Caco-2 (cell line): Measurements from ENCODE around the gene ABCC1. TPM values are rescaled to one million over a fixed set of nuclear protein-coding genes. Genes with fewer than 3 reads are reported as not detected.

ENCODE experiments used
- BruUV-seq: library from RNA; stranded (reverse); fragments of 400-500 nt; replicated peaks from 2 replicates; lab custom pipeline; 2021; lab: Mats Ljungman, UMichigan
- CTCF ChIA-PET: fragments of 300-600 bp; sonication (Branson Sonifier 250); formaldehyde crosslinking; loops from one replicate; lab custom pipeline; 2022; ENCODE audit warnings: antibody characterized with exemption; lab: Charles Lee
- POLR2A ChIA-PET: fragments of 300-600 bp; sonication (Branson Sonifier 250); formaldehyde crosslinking; loops from one replicate; lab custom pipeline; 2022; ENCODE audit warnings: antibody characterized with exemption; lab: Charles Lee
- DNase-seq, 2 experiments: peaks; one replicate each; pipeline versions ENCODE4 v3.0.0 to v3.0.0-alpha.2; 2020 to 2022
- H3K27me3 ChIP-seq: replicated peaks from 2 replicates; pipeline ENCODE4 v1.6.0; 2011; ENCODE audit warnings: low read length; ENCODE audit not compliant: control insufficient read depth, insufficient read depth
- H3K36me3 ChIP-seq: 2 replicates; pipeline ENCODE4 v1.5.1; 2011; ENCODE audit warnings: low read length; ENCODE audit not compliant: control insufficient read depth, insufficient read depth
- H3K4me1 ChIP-seq: fragments of 250-450 bp; sonication (Bioruptor Pico); 2 replicates; pipeline ENCODE4 v1.5.1; 2020; ENCODE audit warnings: mild to moderate bottlenecking
- H3K4me3 ChIP-seq: 2 replicates; pipeline ENCODE4 v1.5.1; 2011; ENCODE audit warnings: low read depth, mild to moderate bottlenecking, control low read depth, low read length
- H3K9me3 ChIP-seq: fragments of 250-450 bp; sonication (Bioruptor Pico); 2 replicates; pipeline ENCODE4 v1.5.1; 2020; ENCODE audit warnings: mild to moderate bottlenecking, moderate library complexity
- H3K27ac Mint-ChIP-seq: one replicate; pipeline ENCODE4 v1.8.0; 2022; ENCODE audit warnings: mixed read lengths; ENCODE audit not compliant: unreplicated experiment
- H3K27me3 Mint-ChIP-seq: one replicate; pipeline ENCODE4 v1.8.0; 2022; ENCODE audit warnings: mixed read lengths; ENCODE audit not compliant: insufficient read depth, unreplicated experiment
- H3K36me3 Mint-ChIP-seq: one replicate; pipeline ENCODE4 v1.8.0; 2022; ENCODE audit warnings: mild to moderate bottlenecking, mixed read lengths; ENCODE audit not compliant: insufficient read depth, unreplicated experiment
- H3K4me1 Mint-ChIP-seq: one replicate; pipeline ENCODE4 v1.8.0; 2022; ENCODE audit warnings: low read depth, mixed read lengths; ENCODE audit not compliant: unreplicated experiment
- H3K4me3 Mint-ChIP-seq: one replicate; pipeline ENCODE4 v1.8.0; 2022; ENCODE audit warnings: mild to moderate bottlenecking, moderate library complexity, mixed read lengths; ENCODE audit not compliant: unreplicated experiment
- H3K9me3 Mint-ChIP-seq: one replicate; pipeline ENCODE4 v1.8.0; 2022; ENCODE audit warnings: mixed read lengths; ENCODE audit not compliant: unreplicated experiment
- CTCF ChIP-seq, 2 experiments: fragments of 200-600 bp in 1 of 2; IDR thresholded peaks; 1 replicate in 1 of 2; 2 replicates in 1 of 2; pipeline versions ENCODE4 v1.5.1 to v1.8.0; 2011 to 2022; ENCODE audit warnings: antibody characterized with exemption in 1 of 2, control low read depth in 1 of 2, inconsistent platforms in 1 of 2, low read depth in 1 of 2, low read length in 1 of 2, mild to moderate bottlenecking in 1 of 2, moderate library complexity in 1 of 2; ENCODE audit not compliant: insufficient read depth in 1 of 2, severe bottlenecking in 1 of 2, unreplicated experiment in 1 of 2
- intact Hi-C: fragments of 100-400 bp; cut with micrococcal nuclease; formaldehyde crosslinking; loops from one replicate; pipeline ENCODE4 v1.10.0; 2022; ENCODE audit not compliant: unreplicated experiment
- total RNA-seq: library from RNA; stranded (reverse); gene quantifications from 2 replicates; pipeline ENCODE4 v1.2.3, GENCODE V29; 2022

ABCC1 gene
- total RNA-seq, 1 experiment from 2014 or later, result 22.3 TPM

DNA sequence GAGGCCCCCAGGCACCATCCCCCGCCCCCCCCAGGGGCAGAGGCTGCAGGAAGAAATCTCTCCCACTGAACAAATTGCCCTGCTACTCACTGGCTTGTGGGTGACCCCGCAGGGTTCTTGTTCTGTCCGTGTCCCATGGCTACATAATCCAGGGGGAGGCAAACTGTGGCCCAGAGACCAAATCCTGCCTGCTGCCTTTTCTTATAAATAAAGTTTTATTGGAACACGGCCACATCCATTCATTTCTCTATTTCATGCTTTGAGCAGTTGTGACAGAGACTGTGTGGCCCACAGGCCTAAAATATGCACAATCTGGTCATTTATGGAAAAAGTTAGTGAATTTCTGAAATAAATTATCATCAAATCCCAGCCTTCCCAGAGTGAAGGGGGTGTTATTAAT is 235.7 kb downstream of the ABCC1 start:
- no peaks in the 10 kb centered on the region for H3K4me1 ChIP-seq
- no peak overlapping the region for H3K27ac Mint-ChIP-seq
- no peaks in the 10 kb centered on the region for H3K9me3 Mint-ChIP-seq
- H3K36me3 Mint-ChIP-seq, result peaks cover 33% of the 10 kb centered on the region
- no peaks in the 10 kb centered on the region for H3K27me3 ChIP-seq
- DNase-seq, result no peak
- no peak for TF ChIP-seq CTCF (IDR thresholded peaks at IDR 0.05; ENCODE audit: insufficient read depth in 1 of 2, low read depth in 1 of 2, low read length in 1 of 2, severe bottlenecking in 1 of 2, unreplicated experiment in 1 of 2)
- peaks cover 1% of the 10 kb centered on the region for H3K36me3 ChIP-seq
- H3K4me1 Mint-ChIP-seq, result no peaks in the 10 kb centered on the region
- intact Hi-C loops, result no loop called here
- no peaks in the 10 kb centered on the region for H3K9me3 ChIP-seq
- H3K27me3 Mint-ChIP-seq, result no peaks in the 10 kb centered on the region
- BruUV-seq, result no TSS peak
- ChIA-PET CTCF (no interaction called here), POLR2A (no interaction called here)
- H3K4me3 Mint-ChIP-seq, result no peak overlapping the region
- no peak overlapping the region for H3K4me3 ChIP-seq

DNA sequence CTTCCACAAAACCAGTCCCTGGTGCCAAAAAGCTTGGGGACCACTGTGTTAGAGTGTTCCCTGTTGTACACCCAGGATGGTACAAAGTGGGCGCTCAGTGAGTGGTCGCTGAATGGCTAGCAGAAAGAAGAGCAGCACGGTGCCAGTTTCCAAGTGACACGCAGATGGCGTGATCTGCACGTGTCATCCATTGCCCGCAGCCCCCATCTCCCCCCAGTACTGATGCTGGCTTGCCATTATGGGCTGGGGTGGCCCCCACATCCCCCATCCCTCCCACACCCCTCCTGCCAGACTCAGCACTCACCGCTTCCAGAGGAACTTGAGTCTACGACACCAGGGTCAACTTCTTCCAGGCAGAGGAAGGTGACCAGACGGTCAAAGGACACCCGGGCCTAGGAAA is 237.4 kb downstream of the ABCC1 start:
- H3K4me1 ChIP-seq, result no peaks in the 10 kb centered on the region
- ChIA-PET CTCF (interaction anchor here (0.6 to 0.7 kb wide), 2 partner anchors 17 to 575 kb away, joined by 3 read pairs; no protein-coding TSS in a partner anchor), POLR2A (no interaction called here)
- no peak for TF ChIP-seq CTCF (IDR thresholded peaks at IDR 0.05; ENCODE audit: insufficient read depth in 1 of 2, low read depth in 1 of 2, low read length in 1 of 2, severe bottlenecking in 1 of 2, unreplicated experiment in 1 of 2)
- H3K27me3 Mint-ChIP-seq, result no peaks in the 10 kb centered on the region
- no peaks in the 10 kb centered on the region for H3K9me3 ChIP-seq
- H3K4me1 Mint-ChIP-seq, result no peaks in the 10 kb centered on the region
- no TSS peak for BruUV-seq
- H3K27me3 ChIP-seq, result no peaks in the 10 kb centered on the region
- H3K36me3 ChIP-seq, result peaks cover 1% of the 10 kb centered on the region
- DNase-seq, result no peak
- intact Hi-C loops, result no loop called here
- H3K27ac Mint-ChIP-seq, result no peak overlapping the region
- H3K4me3 ChIP-seq, result no peak overlapping the region
- peaks cover 25% of the 10 kb centered on the region for H3K36me3 Mint-ChIP-seq
- no peak overlapping the region for H3K4me3 Mint-ChIP-seq
- no peaks in the 10 kb centered on the region for H3K9me3 Mint-ChIP-seq

- CTCF ChIA-PET, result no interaction called here
- H3K36me3 Mint-ChIP-seq, result peaks cover 24% of the 10 kb centered on the region
Measured at GRCh38 chr16:16188827-16189226, 239.4 kb downstream of the ABCC1 start.

More at GRCh38 chr16:16188827-16189226, 239.4 kb downstream of the ABCC1 start:
- H3K9me3 ChIP-seq, result no peaks in the 10 kb centered on the region
- DNase-seq, result no peak
- POLR2A ChIA-PET, result no interaction called here
- Mint-ChIP-seq H3K27ac (no peak overlapping the region), H3K27me3 (no peaks in the 10 kb centered on the region), H3K4me1 (no peaks in the 10 kb centered on the region), H3K4me3 (no peak overlapping the region), H3K9me3 (no peaks in the 10 kb centered on the region)
- peaks cover 1% of the 10 kb centered on the region for H3K36me3 ChIP-seq
- TF ChIP-seq CTCF (IDR thresholded peaks at IDR 0.05; ENCODE audit: insufficient read depth in 1 of 2, low read depth in 1 of 2, low read length in 1 of 2, severe bottlenecking in 1 of 2, unreplicated experiment in 1 of 2), result no peak
- no peak overlapping the region for H3K4me3 ChIP-seq
- intact Hi-C loops, result no loop called here
- no peaks in the 10 kb centered on the region for H3K27me3 ChIP-seq
- H3K4me1 ChIP-seq, result no peaks in the 10 kb centered on the region
- no TSS peak for BruUV-seq
